Coronary artery (tissue), 2 donors: Measurements from ENCODE around the gene PMEL.

Experiments
- DNase-seq: peaks from one replicate; pipeline ENCODE4 v3.0.0-alpha.2; 2017; ENCODE audit warnings: low spot score
- H3K27ac ChIP-seq, 2 donors: fragments of 200-600 bp; sonication (generic); one replicate each; pipeline ENCODE4 v1.5.1; 2016 to 2019
- H3K4me3 ChIP-seq: fragments of 200-600 bp; sonication (generic); 2 replicates; pipeline ENCODE4 v1.5.1; 2016; ENCODE audit warnings: mild to moderate bottlenecking, moderate library complexity
- TF ChIP-seq, protein P1 (sequence below): fragments of 200-600 bp; sonication (generic); IDR thresholded peaks from one replicate; pipeline ENCODE4 v1.5.1; 2019; ENCODE audit warnings: antibody characterized with exemption

The PMEL gene

GRCh38 chr12:55933169-55933798, 32.6 kb downstream of the PMEL start:
- peak overlapping the region; percentile 87 for H3K4me3 ChIP-seq
- DNase-seq, result no peak
- TF ChIP-seq, protein P1, sequence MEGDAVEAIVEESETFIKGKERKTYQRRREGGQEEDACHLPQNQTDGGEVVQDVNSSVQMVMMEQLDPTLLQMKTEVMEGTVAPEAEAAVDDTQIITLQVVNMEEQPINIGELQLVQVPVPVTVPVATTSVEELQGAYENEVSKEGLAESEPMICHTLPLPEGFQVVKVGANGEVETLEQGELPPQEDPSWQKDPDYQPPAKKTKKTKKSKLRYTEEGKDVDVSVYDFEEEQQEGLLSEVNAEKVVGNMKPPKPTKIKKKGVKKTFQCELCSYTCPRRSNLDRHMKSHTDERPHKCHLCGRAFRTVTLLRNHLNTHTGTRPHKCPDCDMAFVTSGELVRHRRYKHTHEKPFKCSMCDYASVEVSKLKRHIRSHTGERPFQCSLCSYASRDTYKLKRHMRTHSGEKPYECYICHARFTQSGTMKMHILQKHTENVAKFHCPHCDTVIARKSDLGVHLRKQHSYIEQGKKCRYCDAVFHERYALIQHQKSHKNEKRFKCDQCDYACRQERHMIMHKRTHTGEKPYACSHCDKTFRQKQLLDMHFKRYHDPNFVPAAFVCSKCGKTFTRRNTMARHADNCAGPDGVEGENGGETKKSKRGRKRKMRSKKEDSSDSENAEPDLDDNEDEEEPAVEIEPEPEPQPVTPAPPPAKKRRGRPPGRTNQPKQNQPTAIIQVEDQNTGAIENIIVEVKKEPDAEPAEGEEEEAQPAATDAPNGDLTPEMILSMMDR, result no peak
- peak overlapping the region; percentile 81 to 87 for H3K27ac ChIP-seq

GRCh38 chr12:55932551-55932910, 33.3 kb downstream of the PMEL start:
- Histone ChIP-seq H3K27ac (peak overlapping the region; percentile 81 to 87), H3K4me3 (peak overlapping the region; percentile 87)
- TF ChIP-seq, protein P1, result no peak
- DNase-seq, result no peak

- Histone ChIP-seq H3K4me3 (peak overlapping the region; percentile 87), H3K27ac (peak overlapping the region; percentile 81 to 87)
- TF ChIP-seq, protein P1, result no peak
- peak; percentile 86 for DNase-seq
Observed at GRCh38 chr12:55931780-55932550, 33.9 kb downstream of the PMEL start.

GRCh38 chr12:55931317-55931779, 34.5 kb downstream of the PMEL start:
- TF ChIP-seq, protein P1, result no peak
- H3K4me3 ChIP-seq, result peak overlapping the region; percentile 87
- DNase-seq, result peak; percentile 78
- H3K27ac ChIP-seq, result peak overlapping the region; percentile 81 to 87

DNA sequence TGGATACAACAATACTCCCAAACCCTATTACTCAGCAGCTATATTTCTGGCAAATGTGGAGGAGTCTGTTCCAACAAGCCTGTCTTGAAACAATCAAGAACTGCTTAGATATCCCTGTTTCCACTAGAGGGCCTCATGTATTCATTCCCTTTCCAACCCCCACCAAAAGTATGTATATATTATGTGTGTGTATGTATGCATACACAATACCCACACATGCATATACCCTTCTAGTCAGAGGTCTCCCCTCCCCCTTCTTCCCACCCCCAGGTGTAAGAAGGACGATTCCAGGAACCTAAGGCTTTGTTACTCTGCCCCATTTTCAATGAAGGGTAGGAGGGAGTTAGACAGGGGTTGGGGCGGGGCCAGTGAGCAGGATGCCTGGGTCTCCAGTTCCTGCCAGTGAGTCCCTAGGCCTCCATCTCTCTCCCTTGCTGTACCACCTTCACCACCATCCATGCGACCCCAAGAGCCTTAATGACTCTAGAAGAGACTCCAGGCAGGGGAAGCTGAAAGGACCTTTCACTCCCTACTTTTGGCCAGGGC, 35.0 kb downstream of the PMEL start, which contains the start of gene DGKA:
DGKA (plus strand) TSS at position 392 of the 546 bp plus-strand sequence. CDS start 5,342 bp downstream, outside the sequence.
- peak within 1 kb of the TSS; percentile 81 to 87 for H3K27ac ChIP-seq
- no peak for DNase-seq
- H3K4me3 ChIP-seq, result peak within 1 kb of the TSS; percentile 87
- TF ChIP-seq, protein P1, result peak; percentile 22

- TF ChIP-seq, protein P1, result no peak
- no peak for DNase-seq
- no peak overlapping the region for H3K4me3 ChIP-seq
- H3K27ac ChIP-seq, result peak overlapping the region in 1 of 2 donors; percentile 98
Observed at GRCh38 chr12:55929306-55929791, 36.5 kb downstream of the PMEL start.
